Neural cell (in vitro differentiated cells): ENCODE results near the gene PFKP. TPM values are rescaled to one million over a fixed set of nuclear protein-coding genes. Genes with fewer than 3 reads are reported as not detected.

Experiments
- H2AFZ ChIP-seq: fragments of 200-600, 300-800 bp; sonication (generic), shearing (Covaris generic); 2 replicates; pipeline ENCODE4 v1.6.0; 2014; ENCODE audit warnings: low read depth, mild to moderate bottlenecking, antibody characterized with exemption, low read length, moderate library complexity
- H3F3A ChIP-seq: fragments of 200-600 bp; shearing (Covaris generic); 2 replicates; pipeline ENCODE4 v1.6.1; 2016; ENCODE audit warnings: mild to moderate bottlenecking, moderate library complexity, mixed read lengths, antibody characterized with exemption, low read length; ENCODE audit not compliant: insufficient read depth, poor library complexity, severe bottlenecking
- H3K27ac ChIP-seq: fragments of 200-600, 300-800 bp; sonication (generic), shearing (Covaris generic); 2 replicates; pipeline ENCODE4 v1.5.1; 2014; ENCODE audit warnings: mild to moderate bottlenecking, low read length, moderate library complexity
- H3K27me3 ChIP-seq: fragments of 300-800, 200-600 bp; sonication (generic), shearing (Covaris generic); 2 replicates; pipeline ENCODE4 v1.6.0; 2014; ENCODE audit warnings: mild to moderate bottlenecking, low read depth, low read length, moderate library complexity; ENCODE audit not compliant: insufficient read depth
- H3K36me3 ChIP-seq: fragments of 300-800, 200-600 bp; sonication (generic), shearing (Covaris generic); 2 replicates; pipeline ENCODE4 v1.5.1; 2014; ENCODE audit warnings: mild to moderate bottlenecking, antibody characterized with exemption, low read length, moderate library complexity; ENCODE audit not compliant: insufficient read depth
- H3K4me2 ChIP-seq: fragments of 300-800, 200-600 bp; sonication (generic), shearing (Covaris generic); 2 replicates; pipeline ENCODE4 v1.6.0; 2014; ENCODE audit warnings: mild to moderate bottlenecking, low read length
- H3K4me3 ChIP-seq: fragments of 300-800, 200-600 bp; sonication (generic), shearing (Covaris generic); 2 replicates; pipeline ENCODE4 v1.5.1; 2014; ENCODE audit warnings: mild to moderate bottlenecking, low read length, moderate library complexity
- H3K79me2 ChIP-seq: fragments of 200-600 bp; shearing (Covaris generic); replicated peaks from 2 replicates; pipeline ENCODE4 v1.6.0; 2014; ENCODE audit warnings: mild to moderate bottlenecking, low read length, moderate library complexity; ENCODE audit not compliant: insufficient read depth
- H3K9ac ChIP-seq: fragments of 300-800, 200-600 bp; sonication (generic), shearing (Covaris generic); 2 replicates; pipeline ENCODE4 v1.6.1; 2016; ENCODE audit warnings: mild to moderate bottlenecking, low read length, mixed read lengths
- H3K9me2 ChIP-seq: fragments of 200-600 bp; shearing (Covaris generic); 2 replicates; pipeline ENCODE4 v1.6.1; 2016; ENCODE audit warnings: mild to moderate bottlenecking, low read length, mixed read lengths; ENCODE audit not compliant: insufficient read depth
- H3K9me3 ChIP-seq: fragments of 200-600, 300-800 bp; sonication (generic), shearing (Covaris generic); 2 replicates; pipeline ENCODE4 v1.6.1; 2016; ENCODE audit warnings: mild to moderate bottlenecking, mixed run types, low read length, moderate library complexity, mixed read lengths
- H4K20me1 ChIP-seq: fragments of 200-600 bp; shearing (Covaris generic); 2 replicates; pipeline ENCODE4 v1.6.1; 2016; ENCODE audit warnings: mild to moderate bottlenecking, mixed run types; ENCODE audit not compliant: insufficient read depth
- CTCF ChIP-seq: fragments of 450-650 bp; IDR thresholded peaks from 2 replicates; pipeline ENCODE4 v1.5.1; 2014; ENCODE audit warnings: antibody characterized with exemption, mild to moderate bottlenecking, moderate library complexity; ENCODE audit not compliant: poor library complexity, severe bottlenecking
- EP300 ChIP-seq: fragments of 450-650 bp; conservative IDR thresholded peaks from 2 replicates; pipeline ENCODE4 v1.6.1; 2014; ENCODE audit warnings: antibody characterized with exemption, mild to moderate bottlenecking, moderate library complexity; ENCODE audit not compliant: poor library complexity, severe bottlenecking
- EZH2 ChIP-seq: fragments of 200-600, 300-800 bp; shearing (Covaris generic), sonication (generic); IDR thresholded peaks from 2 replicates; pipeline ENCODE4 v1.6.1; 2014; ENCODE audit warnings: antibody characterized with exemption, low read length, borderline replicate concordance, mild to moderate bottlenecking; ENCODE audit not compliant: insufficient read depth, poor library complexity, severe bottlenecking
- MXI1 ChIP-seq: fragments of 450-650 bp; conservative IDR thresholded peaks from 2 replicates; pipeline ENCODE4 v1.6.1; 2014; ENCODE audit warnings: antibody characterized with exemption, mild to moderate bottlenecking; ENCODE audit not compliant: poor library complexity, severe bottlenecking
- POLR2AphosphoS5 ChIP-seq: IDR thresholded peaks from 2 replicates; pipeline ENCODE4 v1.6.1; 2012
- RAD21 ChIP-seq: fragments of 450-650 bp; conservative IDR thresholded peaks from 2 replicates; pipeline ENCODE4 v1.6.1; 2014; ENCODE audit warnings: antibody characterized with exemption, mild to moderate bottlenecking, moderate library complexity
- REST ChIP-seq: IDR thresholded peaks from 2 replicates; pipeline ENCODE4 v1.6.1; 2012; ENCODE audit warnings: borderline replicate concordance
- SMC3 ChIP-seq: fragments of 450-650 bp; conservative IDR thresholded peaks from 2 replicates; pipeline ENCODE4 v1.6.1; 2014; ENCODE audit warnings: antibody characterized with exemption, mild to moderate bottlenecking, moderate library complexity; ENCODE audit not compliant: poor library complexity
- TAF1 ChIP-seq: IDR thresholded peaks from 2 replicates; pipeline ENCODE4 v1.6.1; 2012; ENCODE audit warnings: low read depth
- polyA plus RNA-seq: library from polyadenylated mRNA; depleted of rRNA; stranded (reverse); fragments of >200 nt; gene quantifications from 2 replicates; pipeline ENCODE4 v1.2.3, GENCODE V29; 2014

The PFKP gene
- polyA plus RNA-seq, 1 donor from 2014 or later, result 27.9 TPM

GRCh38 chr10:3154666-3155065, 87.3 kb downstream of the PFKP start:
- Histone ChIP-seq H3K9me3 (no peaks in the 10 kb centered on the region), H3K9ac (no peak overlapping the region), H3K79me2 (no peaks in the 10 kb centered on the region), H3K27ac (no peak overlapping the region), H3K27me3 (no peaks in the 10 kb centered on the region), H3K4me2 (no peak overlapping the region), H4K20me1 (no peaks in the 10 kb centered on the region), H3K36me3 (peaks cover 14% of the 10 kb centered on the region), H3K9me2 (no peaks in the 10 kb centered on the region), H3K4me3 (no peak overlapping the region), H3F3A (no peaks in the 10 kb centered on the region), H2AFZ (no peak overlapping the region)
- no peak for TF ChIP-seq EP300
- TF ChIP-seq CTCF, result no peak
- TF ChIP-seq POLR2AphosphoS5, result no peak
- no peak for TF ChIP-seq MXI1
- no peak for TF ChIP-seq SMC3

- H4K20me1 ChIP-seq, result no peaks in the 10 kb centered on the region
- no peaks in the 10 kb centered on the region for H3K9me2 ChIP-seq
- peaks cover 14% of the 10 kb centered on the region for H3K36me3 ChIP-seq
- H3F3A ChIP-seq, result no peaks in the 10 kb centered on the region
- no peak overlapping the region for H3K4me2 ChIP-seq
- H3K27ac ChIP-seq, result no peak overlapping the region
- no peak overlapping the region for H2AFZ ChIP-seq
- H3K9ac ChIP-seq, result no peak overlapping the region
- TF ChIP-seq MXI1, result no peak
- TF ChIP-seq EZH2, result no peak
- TF ChIP-seq CTCF, result no peak
- no peak for TF ChIP-seq RAD21
- TF ChIP-seq TAF1, result no peak
- no peak for TF ChIP-seq POLR2AphosphoS5
- no peak for TF ChIP-seq EP300
- no peak for TF ChIP-seq SMC3
- no peak for TF ChIP-seq REST
- H3K79me2 ChIP-seq, result no peaks in the 10 kb centered on the region
- no peak overlapping the region for H3K4me3 ChIP-seq
- H3K9me3 ChIP-seq, result no peaks in the 10 kb centered on the region
- no peaks in the 10 kb centered on the region for H3K27me3 ChIP-seq
These were observed 91.8 kb downstream of the PFKP start for GRCh38 chr10:3159152-3159551.
